Endothelial cell of umbilical vein (primary cell): Measurements from ENCODE around the gene TNNI3K. TPM values are rescaled to one million over a fixed set of nuclear protein-coding genes. Genes with fewer than 3 reads are reported as not detected.
A peak's percentile ranks its signal among the peaks of the same experiment; 100 is the strongest.

Experiments
- Bru-seq: library from RNA; stranded (reverse); fragments of 400-500 nt; gene quantifications from one replicate; lab custom pipeline; 2021; lab: Mats Ljungman, UMichigan
- BruChase-seq, 2 experiments: library from RNA; stranded (reverse); fragments of 400-500 nt; gene quantifications; one replicate each; lab custom pipeline; 2021; lab: Mats Ljungman, UMichigan
- BruUV-seq: library from RNA; stranded (reverse); fragments of 400-500 nt; replicated peaks from 2 replicates; lab custom pipeline; 2021; lab: Mats Ljungman, UMichigan
- CTCF ChIA-PET: fragments of 300-600, 350-600 bp; sonication (Branson Sonifier 250); formaldehyde crosslinking; loops from one replicate; lab custom pipeline; 2021; ENCODE audit warnings: antibody characterized with exemption, inconsistent platforms; lab: Charles Lee
- POLR2A ChIA-PET: fragments of 300-600, 350-600 bp; sonication (Branson Sonifier 250); formaldehyde crosslinking; loops from one replicate; lab custom pipeline; 2021; ENCODE audit warnings: antibody characterized with exemption, inconsistent platforms; lab: Charles Lee
- DNase-seq: peaks from one replicate; pipeline ENCODE4 v3.0.0-alpha.2; 2011; ENCODE audit warnings: low read depth, low spot score
- FAIRE-seq: peaks from 2 replicates; lab custom pipeline; 2011; peaks lifted over from hg19 to GRCh38; lab: Jason Lieb, UNC
- H2AFZ ChIP-seq: 2 replicates; pipeline ENCODE4 v1.6.0; 2012; ENCODE audit warnings: low read depth, low read length, control low read depth, inconsistent platforms
- H3K27ac ChIP-seq: 2 replicates; pipeline ENCODE4 v1.5.1; 2011; ENCODE audit warnings: low read depth, mild to moderate bottlenecking, control low read depth, low read length, moderate library complexity; ENCODE audit not compliant: insufficient read depth
- H3K27me3 ChIP-seq, 2 experiments: 2 replicates each; pipeline versions ENCODE4 v1.6.0 to v1.6.1; 2011; ENCODE audit warnings: low read length in 2 of 2, mixed read lengths in 1 of 2; ENCODE audit not compliant: control insufficient read depth in 2 of 2, insufficient read depth in 2 of 2
- H3K36me3 ChIP-seq, 2 experiments: 2 replicates in 1 of 2; 3 replicates in 1 of 2; pipeline ENCODE4 v1.5.1; 2011; ENCODE audit warnings: low read length in 2 of 2, mild to moderate bottlenecking in 1 of 2, moderate library complexity in 1 of 2; ENCODE audit not compliant: control insufficient read depth in 2 of 2, insufficient read depth in 2 of 2; ENCODE audit errors: extremely low read depth in 1 of 2
- H3K4me1 ChIP-seq: 3 replicates; pipeline ENCODE4 v1.5.1; 2011; ENCODE audit warnings: mild to moderate bottlenecking, low read length; ENCODE audit not compliant: control insufficient read depth, insufficient read depth; ENCODE audit errors: extremely low read depth
- H3K4me2 ChIP-seq: 2 replicates; pipeline ENCODE4 v1.6.1; 2011; ENCODE audit warnings: low read length, control low read depth, mixed read lengths; ENCODE audit not compliant: insufficient read depth
- H3K4me3 ChIP-seq, 3 experiments: fragments of 200-600 bp in 1 of 3; sonication (generic), shearing (Covaris generic) in 1 of 3; replicated peaks in 1 of 3; 2 replicates each; pipeline ENCODE4 v1.5.1; 2011 to 2016; ENCODE audit warnings: control low read depth in 3 of 3, low read length in 3 of 3, mild to moderate bottlenecking in 2 of 3, inconsistent platforms in 1 of 3, low read depth in 1 of 3, moderate library complexity in 1 of 3; ENCODE audit not compliant: insufficient read depth in 1 of 3
- H3K79me2 ChIP-seq: 2 replicates; pipeline ENCODE4 v1.6.0; 2012; ENCODE audit warnings: low read length, inconsistent platforms; ENCODE audit not compliant: control insufficient read depth, insufficient read depth
- H3K9ac ChIP-seq: replicated peaks from 2 replicates; pipeline ENCODE3; 2011; ENCODE audit warnings: low read length, control low read depth; ENCODE audit not compliant: insufficient read depth; ENCODE audit errors: extremely low read depth
- H3K9me1 ChIP-seq: replicated peaks from 3 replicates; pipeline ENCODE4 v1.6.0; 2011; ENCODE audit warnings: mild to moderate bottlenecking, low read length; ENCODE audit not compliant: control insufficient read depth, insufficient read depth; ENCODE audit errors: extremely low read depth
- H3K9me3 ChIP-seq: replicated peaks from 2 replicates; pipeline ENCODE4 v1.5.1; 2012; ENCODE audit warnings: low read length, inconsistent platforms; ENCODE audit not compliant: control insufficient read depth, insufficient read depth
- H4K20me1 ChIP-seq: replicated peaks from 2 replicates; pipeline ENCODE3; 2011; ENCODE audit warnings: mild to moderate bottlenecking, low read length; ENCODE audit not compliant: control insufficient read depth, insufficient read depth; ENCODE audit errors: extremely low read depth
- CTCF ChIP-seq, 2 donors: IDR thresholded peaks; 1 replicate in 1 of 2; 2 replicates in 1 of 2; pipeline ENCODE4 v1.5.1; 2011; ENCODE audit warnings: low read length in 2 of 2, mild to moderate bottlenecking in 2 of 2, moderate library complexity in 2 of 2, control low read depth in 1 of 2, inconsistent platforms in 1 of 2, low read depth in 1 of 2; ENCODE audit not compliant: insufficient read depth in 1 of 2; ENCODE audit errors: extremely low read depth in 1 of 2
- EZH2 ChIP-seq: IDR thresholded peaks from 2 replicates; pipeline ENCODE4 v1.6.1; 2012; ENCODE audit warnings: borderline replicate concordance, low read depth, mild to moderate bottlenecking, moderate library complexity, low read length, inconsistent platforms; ENCODE audit not compliant: severe bottlenecking
- FOS ChIP-seq: IDR thresholded peaks from 2 replicates; pipeline ENCODE4 v1.6.1; 2011; ENCODE audit warnings: mild to moderate bottlenecking, low read length, moderate library complexity, borderline replicate concordance; ENCODE audit not compliant: insufficient read depth
- GATA2 ChIP-seq: IDR thresholded peaks from 2 replicates; pipeline ENCODE4 v1.7.0; 2011; ENCODE audit warnings: low read depth, mild to moderate bottlenecking, moderate library complexity, mixed read lengths, low read length; ENCODE audit not compliant: insufficient read length, insufficient read depth
- JUN ChIP-seq: IDR thresholded peaks from 2 replicates; pipeline ENCODE4 v1.6.1; 2011; ENCODE audit warnings: borderline replicate concordance, low read depth; ENCODE audit not compliant: insufficient read length, insufficient read depth
- MAX ChIP-seq: IDR thresholded peaks from 2 replicates; pipeline ENCODE4 v1.6.1; 2011; ENCODE audit not compliant: insufficient read depth, insufficient read length
- MYC ChIP-seq: IDR thresholded peaks from one replicate; pipeline ENCODE4 v1.6.1; 2011; ENCODE audit warnings: mild to moderate bottlenecking, low read depth, low read length
- POLR2A ChIP-seq: IDR thresholded peaks from 2 replicates; pipeline ENCODE4 v1.6.1; 2012; ENCODE audit warnings: low read depth, mild to moderate bottlenecking, control low read depth, low read length
- POLR2AphosphoS5 ChIP-seq: IDR thresholded peaks from 2 replicates; pipeline ENCODE4 v1.6.1; 2012; ENCODE audit warnings: low read depth, mild to moderate bottlenecking, control low read depth, low read length, moderate library complexity; ENCODE audit not compliant: insufficient read depth
- dilution Hi-C: fragments of 300-500 bp; cut with MboI; formaldehyde crosslinking; loops from one replicate; pipeline ENCODE4 v1.15.0; 2019; ENCODE audit warnings: low sequenced_read_pairs; ENCODE audit not compliant: extremely low pct_ligation_motif_present
- intact Hi-C: fragments of 100-400 bp; cut with micrococcal nuclease; formaldehyde crosslinking; loops from one replicate; pipeline ENCODE4 v1.10.0; 2022
- long read RNA-seq: library from polyadenylated mRNA; stranded (forward); transcript quantifications from one replicate; pipeline ENCODE4 v2.0.0, GENCODE V29; 2021
- polyA minus RNA-seq, 3 experiments: library from RNA; depleted of rRNA, polyadenylated mRNA; stranded (reverse); fragments of >200 nt; gene quantifications; 1 replicate in 1 of 3; 2 replicates in 2 of 3; pipeline ENCODE4 v1.2.3, GENCODE V29; 2011
- polyA plus RNA-seq, 4 experiments: library from polyadenylated mRNA; depleted of rRNA in 3 of 4; stranded (reverse) in 3 of 4; unstranded in 1 of 4; fragments of >200 nt; gene quantifications; 2 replicates each; pipeline versions ENCODE4 v1.2.1 to v1.2.3, GENCODE V29; 2011 to 2012; ENCODE audit warnings: missing spikeins in 1 of 4
- total RNA-seq: library from RNA; stranded (reverse); gene quantifications from 2 replicates; pipeline ENCODE4 v1.2.3, GENCODE V29; 2021

Gene TNNI3K
- total RNA-seq: not detected in 2 replicates
- 0.69 and 0.86 TPM in 2 replicates for polyA plus RNA-seq
- 0.16 TPM in 1 of 2 replicates, not detected in the other for polyA plus RNA-seq (2011; cell fraction: cytosol; rRNA removed)
- polyA plus RNA-seq (2011; cell fraction: nucleus; rRNA removed): 0.37 and 1.6 TPM in 2 replicates
- polyA plus RNA-seq (2012): not detected in 2 replicates
- polyA minus RNA-seq: 0.78 TPM in 1 of 2 replicates, not detected in the other
- not detected for polyA minus RNA-seq (2011; cell fraction: cytosol; rRNA and poly(A)+ RNA removed)
- polyA minus RNA-seq (2011; cell fraction: nucleus; rRNA and poly(A)+ RNA removed): 1.2 and 1.4 TPM in 2 replicates
- Bru-seq, nascent RNA: percentile 15 among the genes with signal in this experiment
- percentile 19 among the genes with signal in this experiment for BruChase-seq, experiment 1, labeled RNA remaining after a 6-hour chase
- BruChase-seq, experiment 2, labeled RNA remaining after a 2-hour chase: percentile 20 among the genes with signal in this experiment
- long read RNA-seq: 0 reads

- Histone ChIP-seq H3K79me2 (no peaks in the 10 kb centered on the region), H3K4me3 (no peak within 1 kb of the TSS), H3K9ac (no peak within 1 kb of the TSS), H3K27me3 (no peaks in the 10 kb centered on the region), H3K9me3 (no peaks in the 10 kb centered on the region), H3K36me3 (no peaks in the 10 kb centered on the region), H2AFZ (no peak within 1 kb of the TSS), H3K27ac (no peak within 1 kb of the TSS), H3K4me1 (no peaks in the 10 kb centered on the region), H3K4me2 (no peak within 1 kb of the TSS), H4K20me1 (no peaks in the 10 kb centered on the region), H3K9me1 (no peaks in the 10 kb centered on the region)
- CTCF ChIA-PET: no interaction called here
- FAIRE-seq (no peak), DNase-seq (no peak)
- no TSS peak for BruUV-seq
- POLR2A ChIA-PET: no interaction called here
- dilution Hi-C loops (no loop called here), intact Hi-C loops (no loop called here)
- TF ChIP-seq MAX (no peak), FOS (no peak), CTCF (IDR thresholded peaks at IDR 0.05; ENCODE audit: extremely low read depth in 1 of 2, insufficient read depth in 1 of 2, low read depth in 1 of 2, low read length in 2 of 2) (no peak), POLR2AphosphoS5 (no peak), GATA2 (no peak), POLR2A (no peak), JUN (no peak), EZH2 (no peak), MYC (no peak)
Measured at GRCh38 chr1:74235153-74235552, at the start of gene TNNI3K. TNNI3K (plus strand) TSS chr1:74235387; CDS start chr1:74235452, 65 bp downstream.
